SU-DHL-6 (cell line): ENCODE data around the gene TMPRSS13.

ENCODE experiments used
- H2AFZ ChIP-seq: fragments of 200-600 bp; sonication (generic); 2 replicates; pipeline ENCODE4 v1.6.1; 2014; ENCODE audit warnings: low read depth, mild to moderate bottlenecking, moderate library complexity, mixed read lengths, antibody characterized with exemption, low read length; ENCODE audit not compliant: severe bottlenecking
- H3F3A ChIP-seq: fragments of 200-600 bp; shearing (Covaris generic); 2 replicates; pipeline ENCODE4 v1.6.0; 2016; ENCODE audit warnings: antibody characterized with exemption, mild to moderate bottlenecking; ENCODE audit not compliant: insufficient read depth
- H3K27ac ChIP-seq: fragments of 200-600 bp; sonication (generic); 2 replicates; pipeline ENCODE4 v1.5.1; 2016; ENCODE audit warnings: low read depth, mild to moderate bottlenecking, low read length, moderate library complexity, mixed read lengths
- H3K27me3 ChIP-seq: fragments of 200-600 bp; sonication (generic), shearing (Covaris generic); 2 replicates; pipeline ENCODE4 v1.6.0; 2014; ENCODE audit warnings: mild to moderate bottlenecking, low read length
- H3K36me3 ChIP-seq: fragments of 200-600 bp; sonication (generic); 2 replicates; pipeline ENCODE4 v1.6.1; 2014; ENCODE audit warnings: mild to moderate bottlenecking, low read length, mixed read lengths
- H3K4me2 ChIP-seq: fragments of 300-600, 200-600 bp; shearing (Covaris generic), sonication (generic); 2 replicates; pipeline ENCODE4 v1.6.0; 2014; ENCODE audit warnings: low read length, low read depth, mild to moderate bottlenecking; ENCODE audit not compliant: poor library complexity, severe bottlenecking
- H3K4me3 ChIP-seq: fragments of 200-600 bp; sonication (generic); 2 replicates; pipeline ENCODE4 v1.5.1; 2014; ENCODE audit warnings: antibody characterized with exemption, low read length, mild to moderate bottlenecking, mixed read lengths; ENCODE audit not compliant: insufficient read depth, poor library complexity, severe bottlenecking
- H3K79me2 ChIP-seq: fragments of 200-600 bp; sonication (generic); 2 replicates; pipeline ENCODE4 v1.6.1; 2014; ENCODE audit warnings: mild to moderate bottlenecking, low read length, moderate library complexity; ENCODE audit not compliant: insufficient read depth
- H3K9ac ChIP-seq: fragments of 200-600 bp; sonication (generic); 2 replicates; pipeline ENCODE4 v1.7.0; 2014; ENCODE audit warnings: mild to moderate bottlenecking, low read length
- H3K9me2 ChIP-seq: fragments of 200-600 bp; sonication (generic); replicated peaks from 2 replicates; pipeline ENCODE4 v1.6.1; 2014; ENCODE audit warnings: low read length; ENCODE audit not compliant: insufficient read depth
- H3K9me3 ChIP-seq: fragments of 200-600 bp; sonication (generic); 2 replicates; pipeline ENCODE4 v1.6.1; 2014; ENCODE audit warnings: low read length, mixed read lengths; ENCODE audit not compliant: insufficient read depth
- H4K20me1 ChIP-seq: fragments of 200-600 bp; sonication (generic); 2 replicates; pipeline ENCODE4 v1.6.1; 2014; ENCODE audit warnings: low read depth, mild to moderate bottlenecking, antibody characterized with exemption, low read length, moderate library complexity, mixed read lengths
- CTCF ChIP-seq: fragments of 200-600 bp; sonication (generic); IDR thresholded peaks from one replicate; pipeline ENCODE4 v1.5.1; 2017; ENCODE audit warnings: antibody characterized with exemption, mild to moderate bottlenecking, low read length, moderate library complexity; ENCODE audit not compliant: insufficient read depth, poor library complexity, severe bottlenecking
- EZH2phosphoT487 ChIP-seq: fragments of 200-600 bp; sonication (generic), shearing (Covaris generic); conservative IDR thresholded peaks from 2 replicates; pipeline ENCODE4 v1.6.1; 2018; ENCODE audit warnings: mild to moderate bottlenecking, antibody characterized with exemption, low read length, moderate library complexity, mixed read lengths

TMPRSS13 gene

GRCh38 chr11:117859061-117859460 lies 70.1 kb downstream of the TMPRSS13 start:
- Histone ChIP-seq H3K4me3 (no peak overlapping the region), H4K20me1 (no peaks in the 10 kb centered on the region), H3K9ac (no peak overlapping the region), H3K36me3 (no peaks in the 10 kb centered on the region), H3K79me2 (no peaks in the 10 kb centered on the region), H3K27ac (no peak overlapping the region), H3F3A (no peaks in the 10 kb centered on the region), H3K9me2 (no peaks in the 10 kb centered on the region), H3K27me3 (no peaks in the 10 kb centered on the region), H2AFZ (no peak overlapping the region), H3K4me2 (no peak overlapping the region), H3K9me3 (no peaks in the 10 kb centered on the region)
- TF ChIP-seq CTCF (no peak), EZH2phosphoT487 (no peak)

GRCh38 chr11:117857734-117858414 lies 71.3 kb downstream of the TMPRSS13 start:
- Histone ChIP-seq H3K79me2 (no peaks in the 10 kb centered on the region), H3K27ac (no peak overlapping the region), H3K4me3 (no peak overlapping the region), H3K9me2 (no peaks in the 10 kb centered on the region), H2AFZ (no peak overlapping the region), H3K9me3 (no peaks in the 10 kb centered on the region), H3F3A (no peaks in the 10 kb centered on the region), H4K20me1 (no peaks in the 10 kb centered on the region), H3K9ac (no peak overlapping the region), H3K36me3 (no peaks in the 10 kb centered on the region), H3K27me3 (no peaks in the 10 kb centered on the region), H3K4me2 (no peak overlapping the region)
- TF ChIP-seq CTCF (no peak), EZH2phosphoT487 (no peak)

GRCh38 chr11:117855912-117856651 lies 73.1 kb downstream of the TMPRSS13 start:
- no peak overlapping the region for H3K9ac ChIP-seq
- TF ChIP-seq EZH2phosphoT487 = no peak
- TF ChIP-seq CTCF = no peak
- H3K79me2 ChIP-seq = no peaks in the 10 kb centered on the region
- no peak overlapping the region for H3K4me3 ChIP-seq
- H2AFZ ChIP-seq = no peak overlapping the region
- H3K27ac ChIP-seq = no peak overlapping the region
- H3F3A ChIP-seq = no peaks in the 10 kb centered on the region
- H3K9me3 ChIP-seq = no peaks in the 10 kb centered on the region
- H4K20me1 ChIP-seq = no peaks in the 10 kb centered on the region
- no peak overlapping the region for H3K4me2 ChIP-seq
- H3K27me3 ChIP-seq = no peaks in the 10 kb centered on the region
- H3K36me3 ChIP-seq = no peaks in the 10 kb centered on the region
- no peaks in the 10 kb centered on the region for H3K9me2 ChIP-seq
